Measurements from ENCODE around the gene DNAH11.

The DNAH11 gene

DNA sequence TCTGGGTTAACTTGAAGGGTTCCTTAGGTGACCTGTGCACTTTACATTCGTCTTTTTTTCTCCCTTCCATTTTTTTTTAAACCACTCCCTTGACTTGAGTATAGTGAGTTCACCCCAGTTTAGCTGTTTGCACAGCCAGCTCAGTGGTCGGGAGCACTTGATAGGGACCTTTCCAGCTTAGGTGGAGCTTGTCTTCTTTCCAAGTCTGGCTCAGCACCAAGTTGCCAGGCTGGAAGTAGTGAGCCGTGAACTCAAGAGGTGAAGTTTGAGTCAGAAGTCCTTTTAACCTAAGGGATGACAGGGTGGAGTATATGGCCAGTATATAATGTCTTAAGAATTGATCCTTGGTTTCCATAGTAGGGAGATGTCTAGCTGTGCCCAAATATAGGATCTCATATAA, 7.2 kb downstream of the DNAH11 start:
- FAIRE-seq: no peak

DNA sequence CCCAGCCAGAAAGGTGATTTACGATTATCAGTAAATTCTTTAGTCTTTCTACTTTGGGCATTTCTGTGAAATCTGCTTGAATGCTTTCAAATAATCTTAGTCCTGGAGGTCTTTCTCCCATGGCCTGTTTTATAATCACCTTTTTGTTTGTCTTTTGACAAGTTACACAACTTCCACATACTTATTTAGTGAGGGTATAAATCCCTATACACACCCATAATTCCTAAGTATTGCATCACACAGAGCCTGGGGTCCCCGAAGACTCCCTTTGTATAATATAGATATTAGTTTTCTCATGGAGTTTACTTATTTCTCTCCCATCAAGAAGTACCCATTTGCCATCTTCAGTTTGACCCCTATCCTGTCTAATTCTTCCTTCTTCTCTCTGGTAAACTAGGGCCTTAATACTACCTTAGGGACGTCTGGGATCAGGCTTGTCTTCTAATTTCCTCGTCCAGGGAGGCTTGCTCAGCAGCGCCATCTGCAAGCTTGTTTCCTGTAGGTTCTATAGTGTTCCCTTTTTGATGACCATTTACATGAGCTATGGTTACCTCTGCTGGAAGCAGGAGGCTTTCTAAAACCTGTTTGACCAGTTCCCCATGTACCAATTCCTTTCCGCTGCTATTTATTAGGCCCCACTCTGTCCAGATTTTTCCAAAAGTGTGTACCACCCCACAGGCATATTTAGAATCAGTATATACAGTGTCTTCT, 8.1 kb downstream of the DNAH11 start:
- no peak for FAIRE-seq

DNA sequence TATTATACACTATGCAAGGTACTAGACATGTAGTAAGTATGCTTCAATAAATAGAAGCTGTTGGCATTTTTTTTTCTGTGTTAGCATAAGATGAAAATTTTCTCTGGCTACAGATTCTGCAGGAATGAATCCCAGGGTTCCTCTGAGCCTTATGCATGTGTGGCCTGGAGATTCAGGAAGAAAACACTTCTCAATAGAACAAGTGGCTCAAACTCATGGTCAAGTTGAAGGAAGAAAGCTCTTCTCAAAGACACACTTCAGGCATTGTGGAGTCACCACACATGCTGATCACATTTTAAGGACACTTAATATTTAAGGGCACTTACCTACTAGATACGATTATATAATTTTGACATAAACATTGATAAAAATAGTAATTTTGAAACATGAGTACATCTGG, 19.5 kb downstream of the DNAH11 start:
- FAIRE-seq: no peak

DNA sequence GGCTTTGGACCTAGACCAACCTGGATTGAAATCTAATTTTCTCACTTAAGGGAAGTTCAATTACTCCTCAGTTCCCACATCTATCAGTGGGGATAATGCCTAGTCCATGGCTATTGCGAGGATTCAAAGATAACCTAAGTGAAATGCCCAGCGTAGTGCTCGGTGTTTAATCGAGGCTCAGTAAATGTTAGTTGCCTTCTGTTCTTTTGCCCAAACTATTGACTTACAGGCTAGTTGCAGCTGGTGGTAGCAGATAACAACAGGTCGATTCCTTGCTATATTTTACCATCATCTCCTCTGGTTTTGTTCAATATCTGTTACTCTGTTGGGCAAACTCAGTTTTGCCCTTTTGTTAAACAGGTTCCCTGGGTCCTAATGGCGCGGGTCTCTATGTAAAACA, 22.8 kb downstream of the DNAH11 start:
- no peak for FAIRE-seq

DNA sequence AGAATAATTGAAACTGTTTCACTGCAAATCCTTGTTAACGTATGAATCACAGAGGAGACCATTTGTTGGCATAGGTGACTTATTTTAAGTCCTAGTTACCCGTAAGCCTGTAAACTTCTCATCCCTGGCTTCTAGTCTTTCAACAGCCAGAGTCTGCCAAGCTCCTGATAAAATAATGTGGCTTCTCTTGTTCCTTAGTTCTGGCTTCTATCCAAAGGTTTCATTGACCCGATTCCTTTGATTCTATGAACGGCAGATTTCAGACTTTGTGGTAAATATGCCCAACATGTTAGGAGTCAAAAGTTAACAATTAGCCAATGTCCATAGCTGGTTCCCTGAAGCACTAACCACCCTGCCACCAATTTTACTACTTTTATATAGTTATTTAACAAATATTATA, 23.3 kb downstream of the DNAH11 start:
- FAIRE-seq: no peak

DNA sequence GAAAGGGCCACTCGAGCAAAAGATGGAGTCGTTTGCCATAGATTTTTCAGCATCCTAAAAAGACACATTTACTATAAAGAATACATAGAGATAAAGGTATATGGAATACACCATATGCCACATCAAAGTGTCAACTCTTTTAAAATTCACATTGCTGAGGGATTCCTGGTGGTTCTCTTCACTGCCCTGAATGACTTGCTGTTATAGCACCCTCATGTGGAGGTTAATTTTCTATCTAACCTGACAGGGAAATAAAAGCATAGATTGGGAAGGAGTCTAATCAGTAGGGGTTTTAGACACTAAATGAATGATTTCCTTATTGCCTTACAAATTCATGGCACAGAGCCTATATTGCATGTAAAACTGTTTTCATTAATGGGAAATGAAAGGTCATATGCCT, 25.9 kb downstream of the DNAH11 start:
- FAIRE-seq: no peak

DNA sequence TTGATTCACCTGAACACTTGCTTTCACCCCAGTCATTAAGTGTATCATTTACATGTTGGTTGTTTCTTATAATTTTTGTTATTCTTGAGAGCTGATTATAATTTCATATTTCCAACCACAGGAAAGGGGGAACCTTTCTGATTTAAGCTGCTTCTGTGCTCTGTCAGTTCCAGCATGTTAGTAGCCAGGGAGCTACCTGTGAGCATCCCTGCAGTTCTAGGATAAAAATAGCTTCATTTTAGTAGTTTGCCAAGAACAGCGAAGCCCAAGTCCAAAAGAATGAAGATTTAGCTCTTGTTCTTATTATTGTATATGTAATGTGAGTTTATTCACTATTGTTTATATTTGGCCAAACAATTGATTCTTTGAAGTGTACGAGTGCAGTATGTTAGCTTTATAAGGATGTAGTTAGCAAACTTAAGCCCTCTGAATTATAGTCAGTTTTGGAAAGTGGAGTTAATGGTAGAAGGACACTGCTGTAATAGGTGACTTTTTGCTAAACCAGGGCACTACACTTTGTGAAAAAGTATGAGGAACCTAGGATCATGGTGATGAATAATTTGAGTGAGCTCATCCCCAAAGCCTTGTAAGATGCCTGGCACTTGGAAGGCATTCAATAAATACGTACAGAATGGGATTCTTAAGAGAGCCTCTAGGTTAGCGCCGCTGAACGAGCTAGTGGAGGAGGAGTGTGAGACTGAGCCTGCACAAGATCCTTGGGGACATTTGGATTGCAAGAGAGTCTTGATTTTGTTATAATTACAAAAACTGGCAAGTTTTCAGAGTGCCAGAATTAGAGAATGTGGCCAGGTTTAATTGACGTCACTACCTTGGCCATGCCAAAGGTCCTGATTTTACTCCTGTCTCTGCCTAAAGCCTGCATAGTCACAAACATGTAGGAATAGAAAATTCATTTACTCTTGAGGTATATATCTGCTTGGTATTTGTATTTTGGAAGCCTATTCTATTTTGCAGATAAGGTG, 29.8 kb downstream of the DNAH11 start:
- FAIRE-seq: no peak

DNA sequence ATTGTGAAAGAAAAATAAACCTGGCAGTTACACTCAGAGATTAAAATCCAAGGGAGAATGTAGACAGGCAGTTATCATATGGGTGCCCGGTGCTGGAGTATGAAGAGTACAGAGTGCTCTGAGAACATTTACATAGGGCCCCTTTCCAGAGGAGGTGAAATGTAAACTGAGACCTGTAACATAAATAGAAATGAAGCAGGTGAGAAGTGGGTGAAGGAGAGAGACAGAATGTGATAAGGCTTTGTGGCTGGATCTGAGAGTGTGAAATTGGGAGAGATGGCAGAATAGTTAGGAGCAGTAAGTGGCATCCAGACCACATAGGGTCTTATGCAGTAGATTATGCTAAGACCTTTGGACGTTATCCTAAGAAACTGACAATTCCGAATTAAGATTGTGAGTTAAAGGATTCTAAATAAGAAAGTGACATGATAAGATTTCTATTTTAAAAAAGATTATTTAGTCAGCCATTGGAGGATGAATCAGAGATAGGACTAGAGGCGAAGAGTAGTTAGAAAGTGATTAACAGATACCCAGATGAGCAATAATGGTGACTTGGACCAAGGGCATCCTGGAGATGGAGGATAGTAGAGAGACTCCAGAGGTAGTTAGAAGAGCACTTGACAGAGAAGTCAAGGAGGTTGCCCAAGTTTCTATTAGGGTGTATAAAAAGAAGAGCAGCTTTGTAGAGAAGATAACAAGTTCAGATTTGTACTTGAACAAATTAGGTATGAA, 36.7 kb downstream of the DNAH11 start:
- FAIRE-seq: no peak

DNA sequence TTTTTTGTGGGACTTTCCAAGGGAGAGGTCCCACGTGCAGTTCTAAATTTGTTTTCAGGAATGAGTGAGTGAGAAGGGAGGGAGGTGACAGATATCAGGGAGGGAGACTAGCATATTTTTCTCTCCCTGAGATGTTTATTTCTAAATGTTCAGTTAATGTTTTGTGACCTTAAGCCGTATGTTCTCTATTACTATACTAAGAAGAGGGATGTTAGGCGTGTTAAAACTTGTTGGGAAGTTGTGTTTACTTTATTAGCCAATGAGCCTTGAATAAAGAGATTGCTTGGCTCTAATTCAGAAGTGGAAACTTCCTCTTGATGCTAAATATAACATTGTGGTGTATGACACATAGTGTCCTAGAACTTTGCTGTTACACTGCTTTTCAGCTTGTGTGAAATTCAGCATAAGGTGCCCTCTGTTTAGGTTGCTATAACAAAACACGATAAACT, 37.3 kb downstream of the DNAH11 start:
- no peak for FAIRE-seq

DNA sequence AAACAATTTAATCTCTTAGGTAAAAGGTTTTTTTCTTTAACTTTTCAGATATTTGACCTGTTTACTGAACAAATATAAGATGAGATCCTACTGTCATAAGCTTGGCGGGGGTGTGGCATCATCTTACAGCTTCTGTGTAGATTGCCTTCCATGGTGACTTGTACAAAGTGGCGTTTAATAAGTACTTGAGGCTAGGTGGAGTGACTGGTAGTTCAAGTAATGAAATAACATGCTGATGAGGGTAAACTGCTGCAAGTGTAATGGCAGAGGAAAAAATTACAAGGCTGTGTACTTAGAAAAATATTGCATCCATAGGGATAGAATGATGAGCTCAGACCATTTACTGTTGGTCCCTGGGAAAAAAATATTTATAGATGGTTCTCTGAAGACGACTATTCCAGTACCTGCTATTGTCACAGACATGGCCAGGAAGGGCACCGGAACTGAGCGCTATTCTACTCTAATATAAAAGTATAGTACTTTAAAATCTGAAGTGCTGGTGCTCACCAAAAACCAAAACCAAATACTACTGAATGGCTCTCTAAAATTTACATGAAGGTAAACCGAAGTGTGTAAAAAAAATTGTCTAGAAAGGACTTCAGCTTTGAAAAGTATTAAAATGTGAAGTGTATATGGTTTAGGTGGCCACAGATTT, 42.4 kb downstream of the DNAH11 start:
- FAIRE-seq: no peak

DNA sequence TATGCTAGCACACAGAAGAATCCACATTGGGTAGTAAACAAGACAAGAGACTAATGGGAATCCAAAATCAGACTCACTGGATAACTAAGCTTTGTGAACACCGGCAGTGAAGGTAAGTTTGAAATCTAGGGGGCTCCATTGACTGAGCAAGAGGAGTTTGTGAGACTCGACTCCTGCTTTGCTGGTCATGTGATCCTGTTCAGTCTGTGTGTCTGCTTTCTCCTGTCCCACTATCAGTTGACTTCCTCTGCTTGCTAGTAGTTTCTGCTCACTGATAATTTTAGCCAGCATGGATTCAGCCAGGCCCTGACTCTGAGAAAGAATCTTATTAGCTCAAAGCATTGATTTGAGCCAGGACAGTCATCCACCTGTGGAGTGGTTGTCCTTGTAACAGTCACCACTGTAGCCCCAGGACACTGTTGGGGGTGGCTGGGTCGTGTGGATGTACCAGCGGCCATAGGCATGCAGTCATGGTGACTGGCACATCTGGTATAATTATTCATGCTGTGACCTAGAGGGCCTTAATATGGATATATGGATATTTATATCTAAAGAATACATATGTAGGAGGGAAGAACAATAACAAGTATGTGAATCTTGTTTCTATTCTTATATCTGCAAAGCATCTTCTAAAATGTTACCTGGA, 44.4 kb downstream of the DNAH11 start:
- no peak for FAIRE-seq

DNA sequence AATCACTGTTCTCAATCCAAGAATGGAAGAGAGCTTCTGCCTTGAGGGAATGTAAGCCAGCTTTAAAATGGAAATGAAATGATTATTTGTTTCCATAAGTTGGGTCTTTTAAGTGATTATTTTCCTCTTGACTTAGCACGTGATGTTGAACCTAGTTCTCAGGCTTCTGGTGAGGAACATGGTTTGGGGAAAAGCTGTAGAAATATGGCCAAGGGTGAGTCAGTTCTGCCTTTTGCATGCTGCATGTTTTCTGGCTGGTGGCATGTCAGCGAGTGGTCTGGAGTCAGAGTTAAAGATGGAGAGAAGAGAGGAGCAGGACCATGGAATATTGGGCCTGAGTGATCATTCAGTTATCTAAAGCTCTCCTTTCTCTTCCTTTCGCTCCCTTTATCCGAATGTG, 54.0 kb downstream of the DNAH11 start:
- no peak for FAIRE-seq

DNA sequence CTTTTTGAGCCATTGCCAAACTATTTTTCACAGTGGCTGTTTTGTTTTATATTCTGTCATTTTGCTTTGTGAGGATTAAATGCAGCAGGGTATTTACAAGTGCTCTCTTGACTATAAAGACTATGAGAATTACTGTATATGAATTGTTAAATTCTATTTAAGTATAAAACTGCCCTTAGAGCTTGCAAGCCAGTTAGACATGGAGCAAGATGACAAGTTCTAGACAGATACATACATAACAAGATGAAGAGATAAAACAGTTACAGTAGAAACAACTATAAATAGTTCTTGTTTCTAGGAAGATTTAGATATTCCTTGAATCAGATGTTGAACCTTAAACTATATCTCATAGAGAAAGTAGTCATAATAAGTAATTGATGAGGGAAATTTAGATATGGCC, 60.6 kb downstream of the DNAH11 start:
- FAIRE-seq: no peak

DNA sequence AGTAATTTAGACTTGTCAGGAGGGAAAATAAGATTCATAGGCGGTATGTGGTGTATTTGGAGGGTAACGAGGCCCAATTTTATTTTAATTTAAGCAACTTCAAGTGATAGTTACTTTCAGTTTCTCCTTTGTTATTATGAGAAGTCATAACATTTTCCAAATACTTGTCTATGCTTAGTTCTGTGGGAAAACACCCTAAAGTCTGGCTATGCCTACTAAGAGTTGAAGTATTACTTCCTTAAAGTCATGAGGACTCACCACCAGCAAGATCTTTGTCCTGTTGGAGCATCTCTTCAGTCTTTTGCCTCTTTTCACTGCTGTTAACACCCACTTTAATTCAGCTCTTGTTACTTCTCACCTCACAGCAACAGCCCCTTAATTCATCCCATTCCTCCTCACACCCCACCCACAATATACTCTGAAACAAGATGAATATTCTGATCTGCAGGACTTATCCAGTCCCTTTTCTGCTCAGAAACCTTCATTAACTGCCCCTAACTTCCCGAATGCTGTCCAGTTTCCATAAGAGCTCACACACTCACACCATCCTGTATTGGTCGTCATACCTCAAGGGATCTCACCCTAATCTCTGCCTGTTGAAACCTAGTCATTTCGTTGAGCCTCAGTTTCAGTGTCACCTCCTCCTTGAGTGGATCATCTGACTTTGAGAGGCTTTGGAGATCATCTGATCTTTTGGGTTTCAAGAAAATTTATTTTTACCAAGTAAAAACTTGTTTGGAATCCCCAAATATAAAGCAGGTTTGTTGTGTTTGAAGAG, 61.3 kb downstream of the DNAH11 start:
- no peak for FAIRE-seq

DNA sequence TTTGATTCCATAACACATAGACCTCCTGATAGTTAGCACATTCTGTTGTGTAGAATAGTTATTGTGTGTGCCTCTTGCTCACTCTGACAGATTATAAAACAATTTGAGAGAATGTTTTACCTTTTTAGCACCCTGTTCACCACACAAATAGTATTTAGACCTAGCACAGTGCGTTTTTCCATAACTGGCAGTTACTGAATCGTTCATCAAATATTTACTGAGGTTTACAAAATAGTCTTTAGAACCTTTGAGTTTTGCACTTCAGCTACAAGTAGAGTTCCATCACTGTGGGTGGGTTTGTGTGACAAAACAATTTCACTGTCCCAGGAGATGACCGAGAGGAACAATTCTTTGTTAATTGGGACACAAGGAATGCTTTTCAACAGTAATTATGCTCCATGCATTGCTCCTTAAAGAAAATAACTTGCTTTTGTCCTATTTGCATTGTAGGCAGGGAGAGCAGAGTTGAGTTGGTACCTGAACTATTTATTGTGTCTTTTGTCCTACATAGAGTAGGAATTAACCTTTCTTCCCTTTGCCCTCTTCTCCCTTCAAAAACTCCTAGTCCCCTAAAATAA, 62.3 kb downstream of the DNAH11 start:
- FAIRE-seq: no peak

DNA sequence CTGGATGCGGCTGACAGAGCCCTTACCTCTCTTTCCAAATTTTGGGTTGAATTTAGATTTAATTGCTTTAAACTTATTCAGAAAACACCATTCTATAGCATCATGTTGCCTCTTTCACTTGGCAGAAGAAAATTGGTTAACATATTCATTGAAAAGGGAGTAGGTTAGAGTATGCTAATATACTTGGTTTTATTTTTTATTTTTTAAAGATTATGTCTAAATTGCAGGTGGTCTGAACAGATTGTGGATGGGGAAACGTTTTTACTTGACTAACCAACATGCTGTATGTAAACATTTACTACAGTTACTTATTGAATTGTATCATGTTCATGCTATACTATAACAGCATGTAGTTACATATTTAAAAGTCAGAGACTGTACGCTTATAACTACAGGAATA, 65.6 kb downstream of the DNAH11 start:
- FAIRE-seq: no peak

DNA sequence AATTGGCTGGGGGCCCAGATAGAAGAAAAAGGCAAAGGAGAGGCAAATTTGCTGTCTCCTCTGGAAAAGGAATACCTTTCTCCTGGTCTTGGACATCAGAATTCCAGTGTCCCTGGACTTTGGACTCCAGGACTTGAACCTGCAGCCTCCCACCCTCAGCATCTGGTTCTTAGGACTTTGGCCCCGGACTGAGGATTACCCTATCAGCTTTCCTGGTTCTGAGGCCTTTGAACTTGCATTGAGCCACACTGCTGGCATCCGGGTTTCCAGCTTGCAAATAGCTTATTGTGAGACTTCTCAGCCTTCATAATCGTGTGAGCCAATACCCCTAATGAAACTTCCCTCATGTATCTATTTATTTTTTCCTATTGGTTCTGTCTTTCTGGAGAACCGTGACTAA, 68.3 kb downstream of the DNAH11 start:
- no peak for FAIRE-seq

DNA sequence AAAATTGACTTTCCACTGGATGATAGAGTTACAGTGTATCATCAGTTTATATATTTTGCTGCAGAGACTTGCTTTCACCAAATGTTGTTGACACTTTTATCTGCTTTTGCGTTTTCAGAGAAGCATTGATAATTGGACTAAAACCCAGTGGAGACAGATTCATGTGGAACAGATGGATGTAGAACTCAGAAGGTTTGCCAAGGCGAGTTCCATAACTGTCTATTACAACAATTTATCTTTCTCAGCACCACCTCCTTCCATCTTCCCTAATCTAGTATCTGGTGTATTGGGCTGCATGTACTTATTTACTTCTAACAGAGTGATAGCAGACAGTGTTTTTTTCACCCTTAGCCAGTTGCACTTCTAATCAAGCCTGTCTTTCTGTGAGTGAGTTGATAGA, 73.3 kb downstream of the DNAH11 start:
- no peak for FAIRE-seq

DNA sequence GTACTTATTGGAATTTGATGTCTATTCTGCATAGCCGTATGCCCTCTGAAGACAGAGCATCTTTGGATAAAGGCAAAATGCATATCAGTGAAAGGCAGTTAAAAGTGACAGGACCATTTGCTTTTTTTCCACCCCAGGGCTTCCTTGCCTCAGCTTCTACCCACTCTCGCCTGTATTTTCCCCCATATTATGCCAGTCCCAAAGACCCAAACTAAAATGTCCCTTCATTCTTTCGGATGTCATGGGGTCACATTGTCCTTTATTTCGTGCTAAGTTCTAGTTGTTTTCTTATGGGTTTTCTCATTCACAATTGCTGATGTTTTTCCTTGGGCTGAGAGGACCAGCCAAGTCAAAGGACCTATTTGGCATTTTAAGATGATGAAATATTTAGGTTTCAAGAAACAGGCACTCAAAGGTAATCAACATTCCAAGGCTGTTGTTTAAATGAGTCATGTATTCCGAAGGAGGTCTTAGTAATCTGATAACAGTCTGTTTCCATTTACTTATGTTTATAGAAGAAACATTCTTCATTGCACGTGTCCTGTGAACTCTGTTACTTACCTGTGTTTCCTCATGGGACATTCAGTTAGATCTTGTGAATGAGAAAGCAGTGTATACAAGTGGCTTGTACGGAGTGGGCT, 74.1 kb downstream of the DNAH11 start:
- no peak for FAIRE-seq

DNA sequence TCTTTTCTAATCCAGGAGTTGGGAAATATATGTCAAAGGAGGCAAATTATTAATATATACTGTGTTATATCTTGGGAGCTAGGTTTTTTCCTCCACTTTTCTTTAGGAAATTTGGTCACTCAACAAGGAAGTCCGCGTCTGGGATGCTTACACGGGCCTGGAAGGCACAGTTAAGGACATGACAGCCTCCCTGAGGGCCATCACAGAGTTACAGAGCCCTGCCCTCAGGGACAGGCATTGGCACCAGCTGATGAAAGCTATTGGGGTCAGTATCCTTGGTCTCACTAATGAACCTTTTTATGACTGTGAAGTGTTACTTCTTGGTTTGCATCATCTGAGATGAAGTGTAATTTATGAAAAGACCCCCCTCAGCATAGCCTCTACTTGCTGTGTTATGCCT, 74.7 kb downstream of the DNAH11 start:
- FAIRE-seq: no peak

DNA sequence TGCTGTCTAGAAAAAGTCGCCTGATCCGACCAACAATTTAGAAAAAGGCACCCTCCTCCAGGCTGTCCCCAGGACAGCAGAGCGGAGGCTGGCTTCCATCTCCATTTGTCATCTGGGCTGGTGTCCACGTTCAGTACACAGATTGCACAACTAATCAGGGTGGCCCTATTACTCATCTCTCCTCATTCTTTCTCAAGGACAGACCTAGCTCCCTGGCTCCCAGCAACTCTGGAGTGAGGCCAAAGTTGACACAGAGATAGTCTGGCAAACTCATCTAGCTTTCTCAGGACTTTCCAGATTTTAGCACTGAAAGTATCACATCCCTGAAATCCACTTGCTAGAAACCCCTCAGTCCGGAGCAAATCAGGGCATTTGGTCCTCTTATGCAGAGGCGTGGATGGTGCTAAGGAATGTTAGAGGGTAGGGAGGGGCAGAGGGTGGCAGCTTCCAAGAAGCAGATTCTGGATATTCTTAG, 75.1 kb downstream of the DNAH11 start:
- FAIRE-seq: no peak

Measured in G401.6 (cell line).